Retinal pigment epithelial cell (primary cell): ENCODE results near the gene PCSK2.

Experiments used
- DNase-seq: peaks from one replicate; pipeline ENCODE4 v3.0.0-alpha.2; 2010; ENCODE audit warnings: low read depth
- H3K4me3 ChIP-seq: 2 replicates; pipeline ENCODE4 v1.5.1; 2011; ENCODE audit warnings: mild to moderate bottlenecking, low read length, control low read depth, moderate library complexity
- TF ChIP-seq, protein P1 (sequence below): conservative IDR thresholded peaks from 2 replicates; pipeline ENCODE4 v1.5.1; 2011; ENCODE audit warnings: low read depth, low read length, control low read depth, inconsistent platforms

The PCSK2 gene

DNA sequence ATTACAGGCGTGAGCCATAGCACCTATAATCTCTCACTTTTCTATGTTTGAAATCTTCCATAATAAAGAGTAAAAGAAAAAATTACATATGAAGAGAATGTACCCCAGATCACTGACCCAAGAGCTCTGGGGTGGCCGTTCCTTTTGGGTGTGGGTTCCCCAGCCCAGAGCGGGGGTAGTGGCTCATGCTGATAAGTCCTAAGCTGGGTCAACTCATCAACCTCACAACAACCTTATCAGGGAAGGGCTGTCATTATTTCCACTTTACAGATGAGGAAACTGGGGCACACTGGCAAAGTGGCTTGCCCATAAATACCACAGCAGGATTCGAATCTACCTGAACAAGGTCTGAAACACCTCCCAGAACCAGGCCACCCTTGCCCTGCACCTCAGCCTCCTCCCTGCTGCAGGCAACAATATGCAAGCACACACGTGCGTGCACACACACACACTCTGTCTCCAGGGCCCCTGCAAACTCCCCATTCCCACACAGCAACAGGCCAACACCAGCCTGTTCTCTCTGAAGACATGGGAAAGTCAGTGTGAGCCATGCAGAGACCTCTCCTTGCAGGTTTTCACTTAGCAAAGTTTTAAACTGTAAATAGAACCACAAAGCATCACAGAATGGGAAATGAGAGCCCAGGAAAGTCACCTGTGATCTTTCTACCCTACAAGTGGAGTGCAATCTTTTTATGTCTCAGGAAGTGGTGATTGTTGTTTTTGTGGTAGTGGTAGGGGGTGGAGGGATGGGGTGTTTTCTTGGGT lies 276.6 kb downstream of the PCSK2 start:
- TF ChIP-seq, protein P1, sequence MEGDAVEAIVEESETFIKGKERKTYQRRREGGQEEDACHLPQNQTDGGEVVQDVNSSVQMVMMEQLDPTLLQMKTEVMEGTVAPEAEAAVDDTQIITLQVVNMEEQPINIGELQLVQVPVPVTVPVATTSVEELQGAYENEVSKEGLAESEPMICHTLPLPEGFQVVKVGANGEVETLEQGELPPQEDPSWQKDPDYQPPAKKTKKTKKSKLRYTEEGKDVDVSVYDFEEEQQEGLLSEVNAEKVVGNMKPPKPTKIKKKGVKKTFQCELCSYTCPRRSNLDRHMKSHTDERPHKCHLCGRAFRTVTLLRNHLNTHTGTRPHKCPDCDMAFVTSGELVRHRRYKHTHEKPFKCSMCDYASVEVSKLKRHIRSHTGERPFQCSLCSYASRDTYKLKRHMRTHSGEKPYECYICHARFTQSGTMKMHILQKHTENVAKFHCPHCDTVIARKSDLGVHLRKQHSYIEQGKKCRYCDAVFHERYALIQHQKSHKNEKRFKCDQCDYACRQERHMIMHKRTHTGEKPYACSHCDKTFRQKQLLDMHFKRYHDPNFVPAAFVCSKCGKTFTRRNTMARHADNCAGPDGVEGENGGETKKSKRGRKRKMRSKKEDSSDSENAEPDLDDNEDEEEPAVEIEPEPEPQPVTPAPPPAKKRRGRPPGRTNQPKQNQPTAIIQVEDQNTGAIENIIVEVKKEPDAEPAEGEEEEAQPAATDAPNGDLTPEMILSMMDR: no peak
- no peak for DNase-seq
- no peak overlapping the region for H3K4me3 ChIP-seq

DNA sequence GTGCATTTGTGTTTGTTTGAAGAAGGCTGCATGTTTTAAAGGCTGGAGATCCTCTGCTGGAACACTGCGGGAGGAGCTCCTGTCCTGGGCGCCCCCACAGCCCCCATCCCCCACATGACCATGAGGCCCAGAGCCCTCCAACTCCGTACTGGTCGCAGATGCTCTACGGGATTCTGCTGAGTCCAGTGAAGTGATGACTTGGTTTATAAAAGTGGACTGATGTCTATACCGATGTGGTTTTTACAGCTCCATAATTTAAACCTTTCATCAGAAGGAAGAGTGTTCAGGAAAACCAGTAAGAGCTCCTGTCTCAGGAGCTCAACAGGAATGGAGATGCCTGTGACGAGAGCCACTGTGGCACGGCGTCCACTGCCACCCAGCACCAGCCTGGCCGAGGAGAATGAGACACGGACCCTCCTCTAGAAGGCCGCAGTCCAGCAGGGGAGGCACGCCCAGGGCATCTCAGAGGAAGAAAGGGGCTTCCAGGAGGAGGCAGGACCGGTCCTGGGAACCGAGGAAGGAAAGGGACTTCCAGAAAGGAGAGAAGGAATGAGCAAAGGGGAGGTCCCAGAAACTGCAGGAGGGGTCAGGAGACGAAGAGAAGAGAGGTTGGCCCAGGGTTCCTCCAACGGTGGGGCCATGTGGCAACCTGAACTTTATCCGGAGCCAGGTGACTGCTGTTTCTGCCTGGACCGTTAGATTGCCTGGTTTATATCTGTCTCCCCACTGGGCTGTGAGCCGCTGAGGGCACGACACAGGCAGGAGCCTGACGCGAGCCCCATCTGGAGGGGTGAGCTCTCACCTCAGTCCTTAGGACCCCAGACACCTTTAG lies 277.4 kb downstream of the PCSK2 start:
- TF ChIP-seq, protein P1: no peak
- no peak for DNase-seq
- no peak overlapping the region for H3K4me3 ChIP-seq

DNA sequence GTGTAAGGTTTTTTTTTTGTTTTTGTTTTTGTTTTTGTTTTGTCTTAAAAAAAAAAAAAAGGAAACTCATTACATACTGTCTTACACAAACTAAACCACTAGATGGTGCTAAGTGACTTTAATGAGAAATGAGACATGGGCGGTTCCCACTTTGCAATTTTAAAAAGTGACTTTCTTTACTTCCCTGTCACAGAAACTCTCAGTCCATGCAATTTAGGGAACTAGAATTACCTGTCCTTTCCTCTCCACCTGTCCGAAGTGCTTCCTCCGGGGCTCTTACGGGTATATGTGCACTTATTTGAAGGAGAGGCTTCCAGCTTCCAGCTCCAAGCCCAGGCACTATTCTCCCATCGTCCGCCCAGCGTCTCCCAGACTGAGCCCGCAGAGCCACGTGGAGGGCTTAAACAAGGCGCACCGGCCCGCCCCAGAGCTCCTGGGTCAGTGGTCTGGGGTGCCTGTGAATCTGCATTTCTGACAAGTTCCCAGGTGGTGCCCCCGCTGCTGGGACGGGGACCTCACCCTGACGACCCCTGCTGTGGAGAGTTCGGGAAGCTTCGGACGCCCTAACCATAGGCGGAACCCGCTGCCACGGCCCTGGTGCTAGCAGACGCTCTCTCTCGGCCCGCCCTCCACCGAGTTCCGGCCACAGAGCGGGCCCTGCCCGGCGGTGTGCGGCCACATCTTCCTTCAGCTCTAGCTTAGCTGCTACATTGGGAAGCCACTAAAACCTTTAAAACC lies 278.2 kb downstream of the PCSK2 start:
- TF ChIP-seq, protein P1: peak; percentile 54
- peak overlapping the region; percentile 50 for H3K4me3 ChIP-seq
- no peak for DNase-seq

DNA sequence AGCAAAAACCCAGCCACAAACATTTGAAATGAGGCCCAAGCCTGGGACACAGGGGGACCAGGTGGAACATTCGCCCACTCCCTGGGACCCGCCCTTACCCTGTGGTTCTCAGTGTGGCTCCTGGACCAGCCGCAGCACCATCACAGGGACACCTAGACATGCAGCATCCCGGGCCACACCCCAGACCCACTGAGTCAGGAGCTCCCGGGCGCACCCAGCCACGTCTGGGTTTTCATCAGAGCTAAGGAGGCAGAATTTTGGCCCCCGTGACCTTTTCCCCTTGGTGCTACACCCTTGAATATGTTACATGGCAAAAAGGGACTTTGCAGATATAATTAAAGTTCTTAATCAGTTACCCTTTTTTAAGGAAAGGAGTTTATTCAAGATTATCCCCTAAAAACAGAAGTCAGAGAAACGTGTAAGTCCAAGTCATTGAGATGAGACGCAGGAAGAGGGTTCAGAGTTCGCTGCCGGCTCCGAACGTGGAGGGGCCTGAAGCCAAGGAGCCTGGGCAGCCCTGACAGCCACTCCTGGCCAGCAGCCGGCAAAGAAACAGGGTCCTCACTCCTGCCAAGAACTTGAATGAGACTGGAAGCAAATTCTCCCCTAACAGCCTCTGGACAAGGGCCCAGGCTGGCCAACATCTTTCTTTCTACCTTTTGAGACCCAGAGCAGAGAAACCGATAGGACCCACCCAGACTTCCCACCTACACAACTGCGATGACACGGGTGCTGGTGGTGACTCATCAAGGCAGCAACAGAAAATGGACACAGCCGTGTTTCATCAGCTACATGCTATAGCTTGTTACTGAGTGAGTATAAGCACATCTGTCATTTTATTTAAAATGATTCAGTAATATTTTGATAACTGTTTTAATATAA lies 279.0 kb downstream of the PCSK2 start:
- peak overlapping the region; percentile 50 for H3K4me3 ChIP-seq
- TF ChIP-seq, protein P1: no peak
- DNase-seq: no peak

DNA sequence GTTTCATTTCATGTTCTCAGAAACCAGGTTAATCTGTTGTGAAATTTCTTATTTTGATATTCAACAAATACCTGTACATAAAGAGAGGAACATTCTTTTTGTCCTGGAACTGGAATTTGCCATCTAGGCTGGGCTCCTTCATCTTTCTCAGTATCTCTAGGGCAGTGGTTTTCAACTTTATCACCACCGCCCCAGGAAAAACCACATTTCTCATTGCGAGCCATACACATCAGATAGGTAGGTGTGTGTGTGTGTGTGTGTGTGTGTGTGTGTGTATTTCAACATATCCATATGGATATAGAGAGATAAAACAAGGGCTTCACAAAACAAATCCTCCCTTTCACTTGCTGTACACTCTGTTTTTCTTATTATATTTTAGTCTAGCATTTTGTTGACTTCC lies 280.2 kb downstream of the PCSK2 start:
- DNase-seq: no peak
- TF ChIP-seq, protein P1: no peak
- H3K4me3 ChIP-seq: no peak overlapping the region

DNA sequence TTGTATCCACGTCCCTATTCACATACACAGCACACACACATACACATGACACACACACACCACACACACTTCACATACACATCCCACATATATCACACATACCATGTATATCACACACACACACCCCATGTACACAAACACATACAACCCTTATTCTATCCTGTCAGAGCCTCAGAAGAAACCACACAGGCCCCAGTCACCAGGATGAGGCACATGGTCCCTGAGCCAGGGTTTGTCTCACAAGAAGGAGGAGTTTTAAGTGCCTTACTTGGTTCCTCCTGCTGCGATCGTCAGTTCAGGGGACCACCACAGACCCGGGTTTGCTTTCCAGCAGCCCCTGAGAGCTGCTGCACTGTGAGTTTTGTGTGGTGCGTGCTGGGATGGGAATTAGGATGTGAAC lies 280.7 kb downstream of the PCSK2 start:
- TF ChIP-seq, protein P1: no peak

More for the DNA sequence above, 280.7 kb downstream of the PCSK2 start:
- no peak for DNase-seq
- no peak overlapping the region for H3K4me3 ChIP-seq
